ENCODE results near the gene LAMB1. TPM values are rescaled to one million over a fixed set of nuclear protein-coding genes. Genes with fewer than 3 reads are reported as not detected.

Gene LAMB1
- polyA plus RNA-seq = 28.9 and 42.0 TPM in 2 replicates

DNA sequence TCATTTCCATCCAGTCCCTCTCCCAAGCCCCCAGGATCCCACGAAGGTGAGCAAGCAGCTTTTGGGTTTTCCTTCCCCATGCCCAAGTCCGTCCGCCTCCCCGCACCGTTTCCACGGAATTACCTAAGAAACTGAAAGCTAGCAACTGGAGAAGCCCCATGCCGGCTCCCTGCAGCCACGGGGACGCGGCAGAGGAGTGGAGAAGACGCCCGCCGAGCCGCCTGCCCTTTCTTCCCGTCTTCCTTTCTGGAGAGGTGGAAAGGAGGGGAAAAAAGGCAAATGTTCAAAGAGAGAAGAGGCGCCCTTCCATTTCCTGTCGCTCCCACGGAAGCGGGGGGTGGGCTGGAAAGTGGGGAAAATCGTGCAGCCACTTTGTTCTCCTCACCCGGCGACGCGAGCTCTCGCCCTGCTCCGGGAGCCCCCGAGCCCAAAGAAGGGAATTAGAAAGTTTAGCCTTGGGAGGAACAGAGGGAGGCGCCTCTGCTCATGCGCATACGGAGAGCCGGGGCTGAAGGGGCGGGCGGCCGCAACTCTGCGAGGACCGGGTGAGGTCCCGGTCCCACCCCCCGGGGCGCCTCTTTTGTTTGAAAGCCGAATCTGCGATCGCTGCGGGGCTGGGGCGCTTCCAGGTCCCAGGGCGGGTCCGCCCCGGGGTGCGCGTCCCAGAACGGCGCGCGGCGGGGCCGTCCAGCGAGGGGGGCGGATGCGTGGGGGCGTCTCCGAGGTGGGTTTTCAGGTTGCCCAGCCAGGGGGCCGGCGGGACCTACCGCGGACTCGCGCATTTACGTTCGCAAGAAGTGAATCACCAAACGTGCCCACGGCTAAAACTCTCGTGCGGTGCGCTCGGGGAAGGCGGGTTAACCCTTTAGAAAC is at the start of gene LAMB1:
Gene LAMB1, minus strand, starts transcription at position 436 of the 873 bp plus-strand sequence. Its CDS starts 276 bp downstream, at position 160.

GRCh38 chr7:107890962-107891635 is 111.9 kb downstream of the LAMB1 start, which contains the start of gene DLD:
Gene DLD (plus strand): TSS chr7:107891183. CDS start chr7:107891251, 68 bp downstream.

Other genes with a start within 250 kb of the LAMB1 start
- gene SLC26A3, start 199.9 kb downstream of the LAMB1 start, polyA plus RNA-seq = not detected in 2 replicates
- gene DLD, start 112.0 kb downstream of the LAMB1 start, polyA plus RNA-seq = 165 and 232 TPM in 2 replicates
- not detected in 2 replicates for gene LAMB4, start 127.2 kb upstream of the LAMB1 start, polyA plus RNA-seq